Parathyroid adenoma (tissue), 2 donors: ENCODE data around the gene FOXC1.

ENCODE experiments used
- H2AFZ ChIP-seq: fragments of 300-600 bp; sonication (generic); one replicate; pipeline ENCODE4 v1.7.0; 2017; ENCODE audit warnings: antibody characterized with exemption, mild to moderate bottlenecking
- H3K27ac ChIP-seq: fragments of 300-600 bp; sonication (generic); one replicate; pipeline ENCODE4 v1.7.0; 2017
- H3K27me3 ChIP-seq: fragments of 300-600 bp; sonication (generic); one replicate; pipeline ENCODE4 v1.7.0; 2017; ENCODE audit warnings: low read length; ENCODE audit not compliant: control insufficient read depth, insufficient read depth
- H3K36me3 ChIP-seq: fragments of 300-600 bp; sonication (generic); one replicate; pipeline ENCODE4 v1.7.0; 2017; ENCODE audit warnings: low read length; ENCODE audit not compliant: control insufficient read depth, insufficient read depth
- H3K4me1 ChIP-seq: fragments of 300-600 bp; sonication (generic); one replicate; pipeline ENCODE4 v1.7.0; 2017; ENCODE audit warnings: control low read depth
- H3K4me2 ChIP-seq: fragments of 300-600 bp; sonication (generic); one replicate; pipeline ENCODE4 v1.7.0; 2017; ENCODE audit warnings: low read length
- H3K4me3 ChIP-seq: fragments of 300-600 bp; sonication (generic); one replicate; pipeline ENCODE4 v1.7.0; 2017; ENCODE audit warnings: low read depth, low read length
- H3K79me2 ChIP-seq: fragments of 300-600 bp; sonication (generic); one replicate; pipeline ENCODE4 v1.7.0; 2017; ENCODE audit warnings: control low read depth
- H3K9ac ChIP-seq: fragments of 300-600 bp; sonication (generic); one replicate; pipeline ENCODE4 v1.7.0; 2017; ENCODE audit warnings: mild to moderate bottlenecking
- H3K9me3 ChIP-seq: fragments of 300-600 bp; sonication (generic); one replicate; pipeline ENCODE4 v1.7.0; 2017; ENCODE audit warnings: low read length; ENCODE audit not compliant: control insufficient read depth
- CTCF ChIP-seq: fragments of 300-600 bp; sonication (generic); IDR thresholded peaks from one replicate; pipeline ENCODE4 v1.7.0; 2017; ENCODE audit warnings: antibody characterized with exemption, mild to moderate bottlenecking
- donor health status: primary hyperparathyroidism.

FOXC1 gene

GRCh38 chr6:1658212-1659005 is 48.7 kb downstream of the FOXC1 start:
- no peaks in the 10 kb centered on the region for H3K9me3 ChIP-seq
- no peaks in the 10 kb centered on the region for H3K4me1 ChIP-seq
- no peaks in the 10 kb centered on the region for H3K36me3 ChIP-seq
- H3K27ac ChIP-seq: no peak overlapping the region
- no peak overlapping the region for H2AFZ ChIP-seq
- H3K4me3 ChIP-seq: no peak overlapping the region
- no peak for TF ChIP-seq CTCF
- no peaks in the 10 kb centered on the region for H3K27me3 ChIP-seq
- no peak overlapping the region for H3K4me2 ChIP-seq
- no peak overlapping the region for H3K9ac ChIP-seq
- no peaks in the 10 kb centered on the region for H3K79me2 ChIP-seq

GRCh38 chr6:1659816-1660215 is 50.1 kb downstream of the FOXC1 start:
- no peaks in the 10 kb centered on the region for H3K4me1 ChIP-seq
- no peak for TF ChIP-seq CTCF
- no peaks in the 10 kb centered on the region for H3K27me3 ChIP-seq
- no peaks in the 10 kb centered on the region for H3K36me3 ChIP-seq
- no peak overlapping the region for H3K9ac ChIP-seq
- H3K9me3 ChIP-seq: no peaks in the 10 kb centered on the region
- H3K4me2 ChIP-seq: no peak overlapping the region
- H3K79me2 ChIP-seq: no peaks in the 10 kb centered on the region
- H2AFZ ChIP-seq: no peak overlapping the region
- no peak overlapping the region for H3K4me3 ChIP-seq
- H3K27ac ChIP-seq: no peak overlapping the region

- peaks cover 6% of the 10 kb centered on the region for H3K4me1 ChIP-seq
- H3K4me2 ChIP-seq: no peak overlapping the region
- no peaks in the 10 kb centered on the region for H3K36me3 ChIP-seq
- TF ChIP-seq CTCF: no peak
- H3K9me3 ChIP-seq: no peaks in the 10 kb centered on the region
- H3K27me3 ChIP-seq: no peaks in the 10 kb centered on the region
- no peak overlapping the region for H3K4me3 ChIP-seq
- H3K9ac ChIP-seq: no peak overlapping the region
- no peak overlapping the region for H3K27ac ChIP-seq
- no peaks in the 10 kb centered on the region for H3K79me2 ChIP-seq
- H2AFZ ChIP-seq: no peak overlapping the region
Observed at GRCh38 chr6:1662534-1662933, 52.8 kb downstream of the FOXC1 start.
